B cell (primary cell): ENCODE results near the gene ADAMTS2.

Experiments
- CTCF ChIP-seq: fragments of 200-600 bp; IDR thresholded peaks from one replicate; pipeline ENCODE4 v1.8.0; 2022; ENCODE audit warnings: antibody characterized with exemption, mild to moderate bottlenecking
- EZH2 ChIP-seq: IDR thresholded peaks from 2 replicates; pipeline ENCODE4 v1.6.1; 2012; ENCODE audit warnings: borderline replicate concordance, low read depth, mild to moderate bottlenecking, moderate library complexity, low read length; ENCODE audit not compliant: insufficient read depth, poor library complexity, severe bottlenecking

GRCh38 chr5:179219661-179220620 is 125.3 kb downstream of the ADAMTS2 start:
- TF ChIP-seq CTCF (no peak), EZH2 (no peak)
